SH-SY5Y (cell line): ENCODE data around the gene VAPB.

ENCODE experiments used
- GATA2 ChIP-seq: IDR thresholded peaks from 2 replicates; pipeline ENCODE4 v1.6.1; 2011; ENCODE audit warnings: mild to moderate bottlenecking, low read depth, low read length
- GATA3 ChIP-seq: IDR thresholded peaks from 2 replicates; pipeline ENCODE4 v1.6.1; 2011; ENCODE audit warnings: low read depth, mild to moderate bottlenecking, low read length, moderate library complexity

- TF ChIP-seq GATA2 (no peak), GATA3 (no peak)
Measured at GRCh38 chr20:58390659-58391035, 1.6 kb downstream of the VAPB start.
